NT2/D1 (cell line): ENCODE results near the gene PHIP.

Experiments
- YY1 ChIP-seq: IDR thresholded peaks from 2 replicates; pipeline ENCODE4 v1.6.1; 2011; ENCODE audit not compliant: insufficient read length, insufficient read depth
- ZNF274 ChIP-seq: IDR thresholded peaks from 2 replicates; pipeline ENCODE4 v1.6.1; 2011; ENCODE audit warnings: mild to moderate bottlenecking, low read depth, low read length

GRCh38 chr6:78993955-78994354 lies 84.1 kb downstream of the PHIP start:
- TF ChIP-seq YY1 (no peak), ZNF274 (no peak)
